ENCODE measurements around the gene DAGLB.

DAGLB gene

GRCh38 chr7:6430974-6431373 lies 16.8 kb downstream of the DAGLB start:
- no peak for TF ChIP-seq CTCF (conservative IDR thresholded peaks at IDR 0.05; ENCODE audit: control insufficient read depth, insufficient read depth, low read depth, low read length)
- H3K4me3 ChIP-seq (ENCODE audit: control insufficient read depth, low read depth, low read length): no peak overlapping the region
- DNase-seq (ENCODE audit: low read depth): no peak

- DNase-seq (ENCODE audit: low read depth): peak; percentile 67
- no peak overlapping the region for H3K4me3 ChIP-seq (ENCODE audit: control insufficient read depth, low read depth, low read length)
- peak; percentile 15 for TF ChIP-seq CTCF (conservative IDR thresholded peaks at IDR 0.05; ENCODE audit: control insufficient read depth, insufficient read depth, low read depth, low read length)
Measured at GRCh38 chr7:6430271-6430940, 17.3 kb downstream of the DAGLB start.

GRCh38 chr7:6425948-6426347 lies 21.8 kb downstream of the DAGLB start:
- no peak for DNase-seq (ENCODE audit: low read depth)
- no peak overlapping the region for H3K4me3 ChIP-seq (ENCODE audit: control insufficient read depth, low read depth, low read length)
- no peak for TF ChIP-seq CTCF (conservative IDR thresholded peaks at IDR 0.05; ENCODE audit: control insufficient read depth, insufficient read depth, low read depth, low read length)

- peak; percentile 54 for DNase-seq (ENCODE audit: low read depth)
- H3K4me3 ChIP-seq (ENCODE audit: control insufficient read depth, low read depth, low read length): no peak overlapping the region
- peak; percentile 9 for TF ChIP-seq CTCF (conservative IDR thresholded peaks at IDR 0.05; ENCODE audit: control insufficient read depth, insufficient read depth, low read depth, low read length)
Measured at GRCh38 chr7:6423942-6424701, 23.6 kb downstream of the DAGLB start.

GRCh38 chr7:6422926-6423632 lies 24.7 kb downstream of the DAGLB start:
- H3K4me3 ChIP-seq (ENCODE audit: control insufficient read depth, low read depth, low read length): no peak overlapping the region
- TF ChIP-seq CTCF (conservative IDR thresholded peaks at IDR 0.05; ENCODE audit: control insufficient read depth, insufficient read depth, low read depth, low read length): no peak
- no peak for DNase-seq (ENCODE audit: low read depth)

- H3K4me3 ChIP-seq (ENCODE audit: control insufficient read depth, low read depth, low read length): no peak overlapping the region
- TF ChIP-seq CTCF (conservative IDR thresholded peaks at IDR 0.05; ENCODE audit: control insufficient read depth, insufficient read depth, low read depth, low read length): no peak
- no peak for DNase-seq (ENCODE audit: low read depth)
Measured at GRCh38 chr7:6422095-6422494, 25.7 kb downstream of the DAGLB start.
